KOPT-K1 (cell line): ENCODE measurements around the gene TBC1D5.

Experiments
- H3K27ac ChIP-seq: fragments of 200-600 bp; sonication (generic); 2 replicates; pipeline ENCODE4 v1.5.1; 2016; ENCODE audit warnings: antibody characterized with exemption, mild to moderate bottlenecking, low read depth, low read length; ENCODE audit not compliant: poor library complexity, severe bottlenecking
- H3K36me3 ChIP-seq: fragments of 200-600 bp; sonication (generic); 2 replicates; pipeline ENCODE4 v1.5.1; 2017; ENCODE audit warnings: antibody characterized with exemption, mild to moderate bottlenecking, low read length, moderate library complexity; ENCODE audit not compliant: insufficient read depth
- H3K9me3 ChIP-seq: fragments of 200-600 bp; sonication (generic); 2 replicates; pipeline ENCODE4 v1.5.1; 2017; ENCODE audit warnings: antibody characterized with exemption, low read length, mild to moderate bottlenecking; ENCODE audit not compliant: insufficient read depth, poor library complexity, severe bottlenecking

TBC1D5 gene

GRCh38 chr3:17336291-17336690 lies 406.1 kb downstream of the TBC1D5 start:
- H3K9me3 ChIP-seq: no peaks in the 10 kb centered on the region
- H3K27ac ChIP-seq: no peak overlapping the region
- no peaks in the 10 kb centered on the region for H3K36me3 ChIP-seq

GRCh38 chr3:17333893-17334292 lies 408.5 kb downstream of the TBC1D5 start:
- no peak overlapping the region for H3K27ac ChIP-seq
- H3K9me3 ChIP-seq: no peaks in the 10 kb centered on the region
- H3K36me3 ChIP-seq: no peaks in the 10 kb centered on the region

- Histone ChIP-seq H3K27ac (no peak overlapping the region), H3K36me3 (no peaks in the 10 kb centered on the region)
Observed at GRCh38 chr3:17333446-17333845, 409.0 kb downstream of the TBC1D5 start.

GRCh38 chr3:17330660-17331059 lies 411.8 kb downstream of the TBC1D5 start:
- H3K36me3 ChIP-seq: no peaks in the 10 kb centered on the region
- H3K9me3 ChIP-seq: no peaks in the 10 kb centered on the region
- no peak overlapping the region for H3K27ac ChIP-seq

More at GRCh38 chr3:17333446-17333845, 409.0 kb downstream of the TBC1D5 start:
- no peaks in the 10 kb centered on the region for H3K9me3 ChIP-seq

- H3K9me3 ChIP-seq: no peaks in the 10 kb centered on the region
- H3K27ac ChIP-seq: no peak overlapping the region
- H3K36me3 ChIP-seq: no peaks in the 10 kb centered on the region
Observed at GRCh38 chr3:17329927-17330326, 412.5 kb downstream of the TBC1D5 start.

GRCh38 chr3:17322106-17322793 lies 420.2 kb downstream of the TBC1D5 start:
- H3K9me3 ChIP-seq: no peaks in the 10 kb centered on the region
- peak overlapping the region; percentile 69 for H3K27ac ChIP-seq
- H3K36me3 ChIP-seq: no peaks in the 10 kb centered on the region

- H3K9me3 ChIP-seq: no peaks in the 10 kb centered on the region
- H3K36me3 ChIP-seq: no peaks in the 10 kb centered on the region
- no peak overlapping the region for H3K27ac ChIP-seq
Observed at GRCh38 chr3:17320266-17320665, 422.2 kb downstream of the TBC1D5 start.

- no peaks in the 10 kb centered on the region for H3K36me3 ChIP-seq
- no peak overlapping the region for H3K27ac ChIP-seq
- no peaks in the 10 kb centered on the region for H3K9me3 ChIP-seq
Observed at GRCh38 chr3:17315897-17316296, 426.5 kb downstream of the TBC1D5 start.

GRCh38 chr3:17314171-17314570 lies 428.3 kb downstream of the TBC1D5 start:
- no peak overlapping the region for H3K27ac ChIP-seq
- H3K36me3 ChIP-seq: no peaks in the 10 kb centered on the region
- no peaks in the 10 kb centered on the region for H3K9me3 ChIP-seq

GRCh38 chr3:17313746-17314145 lies 428.7 kb downstream of the TBC1D5 start:
- no peaks in the 10 kb centered on the region for H3K36me3 ChIP-seq
- no peak overlapping the region for H3K27ac ChIP-seq
- H3K9me3 ChIP-seq: no peaks in the 10 kb centered on the region

GRCh38 chr3:17310983-17311382 lies 431.4 kb downstream of the TBC1D5 start:
- Histone ChIP-seq H3K36me3 (0 out of 2 replicates have a peak, but pooled peaks cover 8% of the 10 kb centered on the region), H3K27ac (no peak overlapping the region), H3K9me3 (no peaks in the 10 kb centered on the region)

- H3K27ac ChIP-seq: no peak overlapping the region
- H3K9me3 ChIP-seq: no peaks in the 10 kb centered on the region
- 0 out of 2 replicates have a peak, but pooled peaks cover 8% of the 10 kb centered on the region for H3K36me3 ChIP-seq
Observed at GRCh38 chr3:17307887-17308286, 434.5 kb downstream of the TBC1D5 start.

GRCh38 chr3:17307482-17307881 lies 434.9 kb downstream of the TBC1D5 start:
- 0 out of 2 replicates have a peak, but pooled peaks cover 8% of the 10 kb centered on the region for H3K36me3 ChIP-seq
- no peak overlapping the region for H3K27ac ChIP-seq
- no peaks in the 10 kb centered on the region for H3K9me3 ChIP-seq

GRCh38 chr3:17304969-17305368 lies 437.5 kb downstream of the TBC1D5 start:
- Histone ChIP-seq H3K9me3 (no peaks in the 10 kb centered on the region), H3K27ac (no peak overlapping the region), H3K36me3 (0 out of 2 replicates have a peak, but pooled peaks cover 8% of the 10 kb centered on the region)

GRCh38 chr3:17302774-17303173 lies 439.7 kb downstream of the TBC1D5 start:
- Histone ChIP-seq H3K36me3 (0 out of 2 replicates have a peak, but pooled peaks cover 8% of the 10 kb centered on the region), H3K9me3 (no peaks in the 10 kb centered on the region), H3K27ac (no peak overlapping the region)

- Histone ChIP-seq H3K27ac (no peak overlapping the region), H3K9me3 (no peaks in the 10 kb centered on the region), H3K36me3 (0 out of 2 replicates have a peak, but pooled peaks cover 2% of the 10 kb centered on the region)
Observed at GRCh38 chr3:17302170-17302569, 440.3 kb downstream of the TBC1D5 start.
